CD4-positive, alpha-beta memory T cell (primary cell): ENCODE measurements around the gene SLC66A2. TPM values are rescaled to one million over a fixed set of nuclear protein-coding genes. Genes with fewer than 3 reads are reported as not detected.
A peak's percentile ranks its signal among the peaks of the same experiment; 100 is the strongest.

Experiments used
- CTCF ChIA-PET: fragments of 350-600 bp; sonication (Branson Sonifier 250); formaldehyde crosslinking; loops from one replicate; lab custom pipeline; 2021; ENCODE audit warnings: inconsistent platforms; ENCODE audit not compliant: partially characterized antibody; lab: Charles Lee
- POLR2A ChIA-PET: fragments of 350-600 bp; sonication (Branson Sonifier 250); formaldehyde crosslinking; loops from one replicate; lab custom pipeline; 2021; ENCODE audit not compliant: partially characterized antibody; lab: Charles Lee
- DNase-seq, 5 donors: peaks; one replicate each; pipeline versions ENCODE4 v3.0.0 to v3.0.0-alpha.2; 2020 to 2022; ENCODE audit warnings: mixed read lengths in 1 of 5
- H3K27ac ChIP-seq: one replicate; pipeline ENCODE4 v1.7.0; 2013; ENCODE audit warnings: low read depth, low read length
- H3K27me3 ChIP-seq: 2 replicates; pipeline ENCODE4 v1.7.0; 2013; ENCODE audit warnings: mild to moderate bottlenecking, low read length, moderate library complexity; ENCODE audit not compliant: insufficient read depth
- H3K36me3 ChIP-seq: 2 replicates; pipeline ENCODE4 v1.7.0; 2013; ENCODE audit warnings: mild to moderate bottlenecking, low read length, moderate library complexity; ENCODE audit not compliant: insufficient read depth
- H3K4me1 ChIP-seq: 2 replicates; pipeline ENCODE4 v1.7.0; 2013; ENCODE audit warnings: mild to moderate bottlenecking, low read length, moderate library complexity; ENCODE audit not compliant: insufficient read depth
- H3K4me3 ChIP-seq, 2 donors: one replicate each; pipeline ENCODE4 v1.7.0; 2013; ENCODE audit warnings: low read length in 2 of 2, mild to moderate bottlenecking in 1 of 2
- H3K9me3 ChIP-seq, 2 donors: one replicate each; pipeline ENCODE4 v1.7.0; 2013; ENCODE audit warnings: low read length in 2 of 2, control low read depth in 1 of 2; ENCODE audit not compliant: control insufficient read depth in 1 of 2
- H3K27ac Mint-ChIP-seq, 7 donors: one replicate each; pipeline ENCODE4 v1.8.0; 2020 to 2021; ENCODE audit warnings: mixed read lengths in 7 of 7, mild to moderate bottlenecking in 6 of 7, inconsistent platforms in 3 of 7, moderate library complexity in 3 of 7
- H3K27me3 Mint-ChIP-seq, 2 donors: one replicate each; pipeline ENCODE4 v1.8.0; 2020 to 2021; ENCODE audit warnings: mixed read lengths in 2 of 2
- H3K36me3 Mint-ChIP-seq, 2 donors: one replicate each; pipeline ENCODE4 v1.8.0; 2020 to 2021; ENCODE audit warnings: mixed read lengths in 2 of 2, inconsistent platforms in 1 of 2, mild to moderate bottlenecking in 1 of 2
- H3K4me1 Mint-ChIP-seq, 4 donors: one replicate each; pipeline ENCODE4 v1.8.0; 2020 to 2021; ENCODE audit warnings: mixed read lengths in 4 of 4, mild to moderate bottlenecking in 1 of 4
- H3K4me3 Mint-ChIP-seq, 8 donors: one replicate each; pipeline ENCODE4 v1.8.0; 2020 to 2021; ENCODE audit warnings: mixed read lengths in 8 of 8, mild to moderate bottlenecking in 7 of 8, moderate library complexity in 6 of 8, inconsistent platforms in 3 of 8
- H3K9me3 Mint-ChIP-seq, 8 donors: one replicate each; pipeline ENCODE4 v1.8.0; 2020 to 2021; ENCODE audit warnings: mixed read lengths in 8 of 8, mild to moderate bottlenecking in 5 of 8, inconsistent platforms in 3 of 8, moderate library complexity in 1 of 8
- intact Hi-C: fragments of 100-400 bp; cut with micrococcal nuclease; formaldehyde crosslinking; loops from one replicate; pipeline ENCODE4 v1.15.1; 2023
- polyA plus RNA-seq, 2 donors: library from polyadenylated mRNA; unstranded; fragments of 300-500 nt; fragmentation: Illumina TruSeq; gene quantifications; one replicate each; pipeline ENCODE4 v1.2.3, GENCODE V29; 2021
- total RNA-seq, 2 experiments: library from RNA; stranded (reverse); gene quantifications; one replicate each; pipeline ENCODE4 v1.2.3, GENCODE V29; 2021

Gene SLC66A2
- total and polyA plus RNA-seq, 4 experiments from 2014 or later = 15.7 to 26.4 (median 23.6) TPM

GRCh38 chr18:79942211-79942610, 9.2 kb downstream of the SLC66A2 start:
- Histone ChIP-seq H3K27me3 (no peaks in the 10 kb centered on the region), H3K9me3 (no peaks in the 10 kb centered on the region), H3K4me1 (peaks cover 18% of the 10 kb centered on the region), H3K27ac (no peak overlapping the region), H3K36me3 (peaks cover 12% of the 10 kb centered on the region), H3K4me3 (no peak overlapping the region)
- Mint-ChIP-seq H3K4me1 (peaks cover 11 to 54% (median 26%) of the 10 kb centered on the region in 4 donors), H3K36me3 (peaks cover 44 to 47% of the 10 kb centered on the region in 2 donors), H3K4me3 (no peak overlapping the region), H3K27ac (no peak overlapping the region), H3K27me3 (no peaks in the 10 kb centered on the region), H3K9me3 (peaks cover 0 to 10% (median 4%) of the 10 kb centered on the region in 8 donors)
- ChIA-PET CTCF (no interaction called here), POLR2A (no interaction called here)
- intact Hi-C loops = no loop called here
- no peak for DNase-seq

GRCh38 chr18:79941473-79942119, 9.9 kb downstream of the SLC66A2 start:
- Mint-ChIP-seq H3K36me3 (peaks cover 50 to 53% of the 10 kb centered on the region in 2 donors), H3K27me3 (no peaks in the 10 kb centered on the region), H3K4me3 (no peak overlapping the region), H3K4me1 (peaks cover 11 to 51% (median 26%) of the 10 kb centered on the region in 4 donors), H3K9me3 (peaks cover 0 to 15% (median 5%) of the 10 kb centered on the region in 8 donors), H3K27ac (no peak overlapping the region)
- Histone ChIP-seq H3K9me3 (no peaks in the 10 kb centered on the region), H3K36me3 (peaks cover 12% of the 10 kb centered on the region), H3K4me1 (peaks cover 18% of the 10 kb centered on the region), H3K27me3 (no peaks in the 10 kb centered on the region), H3K4me3 (no peak overlapping the region), H3K27ac (no peak overlapping the region)
- CTCF ChIA-PET = no interaction called here
- POLR2A ChIA-PET = no interaction called here
- no peak for DNase-seq
- intact Hi-C loops = no loop called here

GRCh38 chr18:79940814-79941472, 10.5 kb downstream of the SLC66A2 start:
- POLR2A ChIA-PET = no interaction called here

GRCh38 chr18:79940126-79940813, 11.2 kb downstream of the SLC66A2 start:
- no peaks in the 10 kb centered on the region for H3K27me3 Mint-ChIP-seq
- peak overlapping the region in 1 of 8 donors; percentile 21 for H3K4me3 Mint-ChIP-seq
- no peak for DNase-seq
- intact Hi-C loops = no loop called here
- H3K27ac Mint-ChIP-seq = peak overlapping the region in 1 of 7 donors; percentile 61
- H3K9me3 Mint-ChIP-seq = peaks cover 0 to 28% (median 14%) of the 10 kb centered on the region in 8 donors
- Histone ChIP-seq H3K27me3 (no peaks in the 10 kb centered on the region), H3K27ac (no peak overlapping the region), H3K36me3 (peaks cover 12% of the 10 kb centered on the region), H3K4me1 (peaks cover 16% of the 10 kb centered on the region), H3K9me3 (no peaks in the 10 kb centered on the region), H3K4me3 (no peak overlapping the region)
- peaks cover 63 to 67% of the 10 kb centered on the region in 2 donors for H3K36me3 Mint-ChIP-seq
- H3K4me1 Mint-ChIP-seq = peaks cover 10 to 39% (median 20%) of the 10 kb centered on the region in 4 donors
- POLR2A ChIA-PET = no interaction called here
- CTCF ChIA-PET = no interaction called here

More at GRCh38 chr18:79940814-79941472, 10.5 kb downstream of the SLC66A2 start:
- DNase-seq = no peak
- Mint-ChIP-seq H3K9me3 (peaks cover 0 to 21% (median 9%) of the 10 kb centered on the region in 8 donors), H3K4me1 (peaks cover 11 to 45% (median 23%) of the 10 kb centered on the region in 4 donors), H3K36me3 (peaks cover 57 to 60% of the 10 kb centered on the region in 2 donors), H3K27me3 (no peaks in the 10 kb centered on the region), H3K4me3 (no peak overlapping the region), H3K27ac (peak overlapping the region in 1 of 7 donors; percentile 61)
- intact Hi-C loops = no loop called here
- Histone ChIP-seq H3K27ac (no peak overlapping the region), H3K27me3 (no peaks in the 10 kb centered on the region), H3K4me1 (peaks cover 18% of the 10 kb centered on the region), H3K9me3 (no peaks in the 10 kb centered on the region), H3K4me3 (no peak overlapping the region), H3K36me3 (peaks cover 12% of the 10 kb centered on the region)
- CTCF ChIA-PET = no interaction called here

GRCh38 chr18:79939096-79939495, 12.4 kb downstream of the SLC66A2 start:
- no peak overlapping the region for H3K27ac ChIP-seq
- H3K27me3 ChIP-seq = no peaks in the 10 kb centered on the region
- H3K9me3 Mint-ChIP-seq = peaks cover 0 to 40% (median 19%) of the 10 kb centered on the region in 8 donors
- peaks cover 5 to 27% (median 12%) of the 10 kb centered on the region in 4 donors for H3K4me1 Mint-ChIP-seq
- intact Hi-C loops = no loop called here
- H3K36me3 Mint-ChIP-seq = peaks cover 75% of the 10 kb centered on the region in 2 donors
- no peak overlapping the region for H3K27ac Mint-ChIP-seq
- no peak for DNase-seq
- POLR2A ChIA-PET = no interaction called here
- H3K27me3 Mint-ChIP-seq = no peaks in the 10 kb centered on the region
- peaks cover 12% of the 10 kb centered on the region for H3K36me3 ChIP-seq
- CTCF ChIA-PET = no interaction called here
- no peak overlapping the region for H3K4me3 Mint-ChIP-seq
- H3K4me3 ChIP-seq = no peak overlapping the region
- peaks cover 0 to 4% of the 10 kb centered on the region in 2 donors for H3K9me3 ChIP-seq
- peaks cover 4% of the 10 kb centered on the region for H3K4me1 ChIP-seq

GRCh38 chr18:79938196-79938595, 13.3 kb downstream of the SLC66A2 start:
- Histone ChIP-seq H3K4me1 (no peaks in the 10 kb centered on the region), H3K36me3 (peaks cover 12% of the 10 kb centered on the region), H3K27me3 (no peaks in the 10 kb centered on the region), H3K4me3 (no peak overlapping the region), H3K27ac (no peak overlapping the region), H3K9me3 (peaks cover 0 to 5% of the 10 kb centered on the region in 2 donors)
- no peak for DNase-seq
- no peak overlapping the region for H3K27ac Mint-ChIP-seq
- CTCF ChIA-PET = no interaction called here
- H3K4me3 Mint-ChIP-seq = no peak overlapping the region
- intact Hi-C loops = no loop called here
- H3K27me3 Mint-ChIP-seq = no peaks in the 10 kb centered on the region
- H3K4me1 Mint-ChIP-seq = peaks cover 3 to 24% (median 13%) of the 10 kb centered on the region in 4 donors
- POLR2A ChIA-PET = no interaction called here
- peaks cover 0 to 49% (median 28%) of the 10 kb centered on the region in 8 donors for H3K9me3 Mint-ChIP-seq
- peaks cover 84% of the 10 kb centered on the region in 2 donors for H3K36me3 Mint-ChIP-seq
